ENCODE data around the gene SLC5A2. TPM values are rescaled to one million over a fixed set of nuclear protein-coding genes. Genes with fewer than 3 reads are reported as not detected.

Gene SLC5A2
- total RNA-seq, 1 donor from 2014 or later = 3.1 TPM

GRCh38 chr16:31488468-31489297 lies 5.8 kb downstream of the SLC5A2 start:
- DNase-seq (no peak), ATAC-seq (no peak)
- peaks cover 10% of the 10 kb centered on the region for H3K4me1 ChIP-seq
- TF ChIP-seq, protein P1, sequence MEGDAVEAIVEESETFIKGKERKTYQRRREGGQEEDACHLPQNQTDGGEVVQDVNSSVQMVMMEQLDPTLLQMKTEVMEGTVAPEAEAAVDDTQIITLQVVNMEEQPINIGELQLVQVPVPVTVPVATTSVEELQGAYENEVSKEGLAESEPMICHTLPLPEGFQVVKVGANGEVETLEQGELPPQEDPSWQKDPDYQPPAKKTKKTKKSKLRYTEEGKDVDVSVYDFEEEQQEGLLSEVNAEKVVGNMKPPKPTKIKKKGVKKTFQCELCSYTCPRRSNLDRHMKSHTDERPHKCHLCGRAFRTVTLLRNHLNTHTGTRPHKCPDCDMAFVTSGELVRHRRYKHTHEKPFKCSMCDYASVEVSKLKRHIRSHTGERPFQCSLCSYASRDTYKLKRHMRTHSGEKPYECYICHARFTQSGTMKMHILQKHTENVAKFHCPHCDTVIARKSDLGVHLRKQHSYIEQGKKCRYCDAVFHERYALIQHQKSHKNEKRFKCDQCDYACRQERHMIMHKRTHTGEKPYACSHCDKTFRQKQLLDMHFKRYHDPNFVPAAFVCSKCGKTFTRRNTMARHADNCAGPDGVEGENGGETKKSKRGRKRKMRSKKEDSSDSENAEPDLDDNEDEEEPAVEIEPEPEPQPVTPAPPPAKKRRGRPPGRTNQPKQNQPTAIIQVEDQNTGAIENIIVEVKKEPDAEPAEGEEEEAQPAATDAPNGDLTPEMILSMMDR (IDR thresholded peaks at IDR 0.05) = no peak
- peak overlapping the region; percentile 56 for H3K4me3 ChIP-seq
- H3K36me3 ChIP-seq = peaks cover 23% of the 10 kb centered on the region
- intact Hi-C loops (cut with DNase I) = no loop called here
- H3K27me3 ChIP-seq = no peaks in the 10 kb centered on the region
- no peaks in the 10 kb centered on the region for H3K9me3 ChIP-seq
- peak overlapping the region; percentile 11 for H3K27ac ChIP-seq

GRCh38 chr16:31489298-31489564 lies 6.3 kb downstream of the SLC5A2 start:
- no peaks in the 10 kb centered on the region for H3K27me3 ChIP-seq
- ATAC-seq (no peak), DNase-seq (no peak)
- peaks cover 29% of the 10 kb centered on the region for H3K36me3 ChIP-seq
- H3K4me3 ChIP-seq = no peak overlapping the region
- H3K4me1 ChIP-seq = peaks cover 10% of the 10 kb centered on the region
- no peak overlapping the region for H3K27ac ChIP-seq
- TF ChIP-seq, protein P1 (IDR thresholded peaks at IDR 0.05) = no peak
- intact Hi-C loops (cut with DNase I) = no loop called here
- no peaks in the 10 kb centered on the region for H3K9me3 ChIP-seq

GRCh38 chr16:31489616-31490584 lies 7.0 kb downstream of the SLC5A2 start:
- no peaks in the 10 kb centered on the region for H3K9me3 ChIP-seq
- TF ChIP-seq, protein P1 (IDR thresholded peaks at IDR 0.05) = no peak
- peaks cover 10% of the 10 kb centered on the region for H3K4me1 ChIP-seq
- H3K4me3 ChIP-seq = no peak overlapping the region
- H3K27me3 ChIP-seq = no peaks in the 10 kb centered on the region
- no peak for DNase-seq
- intact Hi-C loops (cut with DNase I) = no loop called here
- H3K27ac ChIP-seq = no peak overlapping the region
- no peak for ATAC-seq
- peaks cover 33% of the 10 kb centered on the region for H3K36me3 ChIP-seq

- intact Hi-C loops (cut with DNase I) = no loop called here
- Histone ChIP-seq H3K27me3 (no peaks in the 10 kb centered on the region), H3K4me1 (peaks cover 10% of the 10 kb centered on the region), H3K36me3 (peaks cover 53% of the 10 kb centered on the region), H3K9me3 (no peaks in the 10 kb centered on the region), H3K4me3 (no peak overlapping the region), H3K27ac (no peak overlapping the region)
- TF ChIP-seq, protein P1 (IDR thresholded peaks at IDR 0.05) = no peak
- DNase-seq (no peak), ATAC-seq (no peak)
These were observed 9.0 kb downstream of the SLC5A2 start for GRCh38 chr16:31491778-31492418.

DNA sequence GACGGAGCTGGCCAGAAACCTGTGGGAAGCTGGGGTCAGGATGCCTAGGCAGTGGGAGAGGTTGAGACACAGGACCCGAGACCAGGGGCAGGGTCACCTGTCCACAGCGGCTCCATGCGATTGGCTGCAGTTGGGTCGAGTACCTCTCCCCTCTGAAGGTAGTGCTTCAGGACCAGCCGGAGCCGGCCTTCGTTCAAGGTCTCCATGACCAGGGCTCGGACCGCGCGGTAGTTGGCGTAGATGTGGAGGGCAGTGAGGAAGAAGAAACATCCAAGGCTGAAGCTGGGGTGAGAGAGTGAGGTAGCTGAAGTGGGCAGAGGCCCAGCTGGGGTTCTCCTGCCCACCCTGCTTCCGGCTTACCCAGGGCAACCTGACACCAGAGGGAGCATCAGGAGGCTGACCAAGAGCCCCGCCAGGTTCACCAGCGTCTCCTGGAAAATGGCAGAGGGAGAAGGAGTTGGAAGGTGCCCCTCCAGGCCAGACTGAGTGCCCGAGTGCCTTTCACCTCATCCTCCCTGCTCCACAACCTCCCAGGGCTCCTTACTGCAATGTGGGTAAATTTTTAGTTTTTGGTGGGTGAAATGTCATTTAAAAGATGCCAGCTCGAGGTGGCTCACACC lies 10.7 kb downstream of the SLC5A2 start:
- DNase-seq (no peak), ATAC-seq (no peak)
- intact Hi-C loops (cut with DNase I) = no loop called here
- TF ChIP-seq, protein P1 (IDR thresholded peaks at IDR 0.05) = no peak
- no peaks in the 10 kb centered on the region for H3K27me3 ChIP-seq
- H3K4me3 ChIP-seq = no peak overlapping the region
- no peaks in the 10 kb centered on the region for H3K4me1 ChIP-seq
- no peak overlapping the region for H3K27ac ChIP-seq
- no peaks in the 10 kb centered on the region for H3K9me3 ChIP-seq
- H3K36me3 ChIP-seq = peaks cover 66% of the 10 kb centered on the region

Measured in upper lobe of right lung (tissue), 1 donor.